ENCODE results near the gene LMAN1. TPM values are rescaled to one million over a fixed set of nuclear protein-coding genes. Genes with fewer than 3 reads are reported as not detected.

LMAN1 gene
- total RNA-seq, 1 donor from 2014 or later = 78.2 TPM

GRCh38 chr18:59278793-59279192 is 80.3 kb downstream of the LMAN1 start:
- TF ChIP-seq CTCF (conservative IDR thresholded peaks at IDR 0.05; ENCODE audit: low read depth, low read length) = no peak
- no peak for DNase-seq (ENCODE audit: low read depth)
- no peak overlapping the region for H3K4me3 ChIP-seq (ENCODE audit: low read depth, low read length)

Other genes starting within 250 kb of the LMAN1 start
- gene SEC11C, start 219.4 kb downstream of the LMAN1 start, total RNA-seq = 37.6 and 49.4 TPM in 2 replicates
- gene GRP, start 139.1 kb downstream of the LMAN1 start, total RNA-seq = not detected in 2 replicates
- not detected in 2 replicates for gene RAX, start 85.8 kb downstream of the LMAN1 start, total RNA-seq
- gene CPLX4, start 40.6 kb downstream of the LMAN1 start, total RNA-seq = not detected in 2 replicates

All from epithelial cell of proximal tubule (primary cell).